Loucy (cell line): ENCODE measurements around the gene RRP1B.

Source experiments
- CTCF ChIP-seq: fragments of 200-600 bp; sonication (generic); conservative IDR thresholded peaks from 2 replicates; pipeline ENCODE4 v1.5.1; 2014; ENCODE audit warnings: mild to moderate bottlenecking, antibody characterized with exemption, low read length
- EZH2phosphoT487 ChIP-seq: fragments of 200-600 bp; IDR thresholded peaks from 2 replicates; pipeline ENCODE4 v1.6.1; 2018; ENCODE audit warnings: antibody characterized with exemption, mild to moderate bottlenecking, moderate library complexity, borderline replicate concordance

GRCh38 chr21:43741423-43742096 lies 82.2 kb downstream of the RRP1B start:
- TF ChIP-seq CTCF: no peak
- TF ChIP-seq EZH2phosphoT487: no peak
